ENCODE results near the gene EOLA2. TPM values are rescaled to one million over a fixed set of nuclear protein-coding genes. Genes with fewer than 3 reads are reported as not detected.
A peak's percentile ranks its signal among the peaks of the same experiment; 100 is the strongest.
"Not testable (repeated sequence)": the region's sequence is repeated elsewhere in the genome, so short reads cannot be mapped to it uniquely, and the experiment has no call there.

EOLA2 gene
- total RNA-seq, 2 experiments from 2014 or later, result 48.7 to 54.7 TPM

GRCh38 chrX:149932150-149932549, 6.1 kb downstream of the EOLA2 start:
- H3K9me3 Mint-ChIP-seq; H3K36me3 ChIP-seq (ENCODE audit: insufficient read depth, low read length); H3K4me3 Mint-ChIP-seq; H3K27ac ChIP-seq (ENCODE audit: low read depth in 1 of 2, low read length in 2 of 2); H3K4me1 ChIP-seq (ENCODE audit: insufficient read depth, low read length); H3K9me3 ChIP-seq (ENCODE audit: control insufficient read depth in 1 of 2, insufficient read depth in 1 of 2, low read length in 2 of 2); H3K27me3 ChIP-seq (ENCODE audit: control insufficient read depth in 1 of 2, insufficient read depth in 2 of 2, low read length in 2 of 2); H3K4me1 Mint-ChIP-seq (ENCODE audit: low read depth); H3K27me3 Mint-ChIP-seq; H3K27ac Mint-ChIP-seq; H3K36me3 Mint-ChIP-seq (ENCODE audit: low read depth); CTCF ChIA-PET; POLR2A ChIA-PET; DNase-seq; ATAC-seq (ENCODE audit: poor library complexity); H3K4me3 ChIP-seq (ENCODE audit: low read length); intact Hi-C loops (cut with DNase I, micrococcal nuclease): not testable (repeated sequence)

- ATAC-seq (ENCODE audit: poor library complexity); H3K4me3 Mint-ChIP-seq: not testable (repeated sequence)
These were observed 6.9 kb downstream of the EOLA2 start for GRCh38 chrX:149931355-149931754.

GRCh38 chrX:149929400-149929799, 8.9 kb downstream of the EOLA2 start, which contains the start of gene HSFX4:
Gene HSFX4, plus strand, starts transcription at chrX:149929573. Its CDS starts 72 bp downstream, at chrX:149929645.
- H3K9me3 Mint-ChIP-seq; ATAC-seq (ENCODE audit: poor library complexity); POLR2A ChIA-PET: not testable (repeated sequence)

More at GRCh38 chrX:149931355-149931754, 6.9 kb downstream of the EOLA2 start:
- DNase-seq; H3K4me3 ChIP-seq (ENCODE audit: low read length); H3K9me3 ChIP-seq (ENCODE audit: control insufficient read depth in 1 of 2, insufficient read depth in 1 of 2, low read length in 2 of 2); intact Hi-C loops (cut with DNase I, micrococcal nuclease); H3K4me1 ChIP-seq (ENCODE audit: insufficient read depth, low read length); H3K27me3 Mint-ChIP-seq; H3K9me3 Mint-ChIP-seq; H3K36me3 Mint-ChIP-seq (ENCODE audit: low read depth); H3K27me3 ChIP-seq (ENCODE audit: control insufficient read depth in 1 of 2, insufficient read depth in 2 of 2, low read length in 2 of 2); H3K4me1 Mint-ChIP-seq (ENCODE audit: low read depth); H3K27ac Mint-ChIP-seq; CTCF ChIA-PET; POLR2A ChIA-PET; H3K36me3 ChIP-seq (ENCODE audit: insufficient read depth, low read length); H3K27ac ChIP-seq (ENCODE audit: low read depth in 1 of 2, low read length in 2 of 2): not testable (repeated sequence)

GRCh38 chrX:149928635-149929034, 9.7 kb downstream of the EOLA2 start:
- intact Hi-C loops (cut with DNase I, micrococcal nuclease); H3K4me1 Mint-ChIP-seq (ENCODE audit: low read depth); H3K9me3 Mint-ChIP-seq; H3K4me1 ChIP-seq (ENCODE audit: insufficient read depth, low read length); POLR2A ChIA-PET; ATAC-seq (ENCODE audit: poor library complexity); H3K36me3 ChIP-seq (ENCODE audit: insufficient read depth, low read length); CTCF ChIA-PET; H3K4me3 ChIP-seq (ENCODE audit: low read length); H3K36me3 Mint-ChIP-seq (ENCODE audit: low read depth); H3K27me3 Mint-ChIP-seq; H3K4me3 Mint-ChIP-seq; H3K27ac ChIP-seq (ENCODE audit: low read depth in 1 of 2, low read length in 2 of 2); H3K27ac Mint-ChIP-seq; H3K27me3 ChIP-seq (ENCODE audit: control insufficient read depth in 1 of 2, insufficient read depth in 2 of 2, low read length in 2 of 2); H3K9me3 ChIP-seq (ENCODE audit: control insufficient read depth in 1 of 2, insufficient read depth in 1 of 2, low read length in 2 of 2): not testable (repeated sequence)
- DNase-seq, result peak in 1 of 14 experiments; percentile 31

More at GRCh38 chrX:149929400-149929799, 8.9 kb downstream of the EOLA2 start, which contains the start of gene HSFX4:
- H3K27me3 ChIP-seq (ENCODE audit: control insufficient read depth in 1 of 2, insufficient read depth in 2 of 2, low read length in 2 of 2); H3K36me3 ChIP-seq (ENCODE audit: insufficient read depth, low read length); H3K4me1 Mint-ChIP-seq (ENCODE audit: low read depth); DNase-seq; H3K4me1 ChIP-seq (ENCODE audit: insufficient read depth, low read length); H3K27ac Mint-ChIP-seq; H3K27me3 Mint-ChIP-seq; CTCF ChIA-PET; intact Hi-C loops (cut with DNase I, micrococcal nuclease); H3K9me3 ChIP-seq (ENCODE audit: control insufficient read depth in 1 of 2, insufficient read depth in 1 of 2, low read length in 2 of 2); H3K4me3 Mint-ChIP-seq; H3K36me3 Mint-ChIP-seq (ENCODE audit: low read depth); H3K4me3 ChIP-seq (ENCODE audit: low read length); H3K27ac ChIP-seq (ENCODE audit: low read depth in 1 of 2, low read length in 2 of 2): not testable (repeated sequence)

DNA sequence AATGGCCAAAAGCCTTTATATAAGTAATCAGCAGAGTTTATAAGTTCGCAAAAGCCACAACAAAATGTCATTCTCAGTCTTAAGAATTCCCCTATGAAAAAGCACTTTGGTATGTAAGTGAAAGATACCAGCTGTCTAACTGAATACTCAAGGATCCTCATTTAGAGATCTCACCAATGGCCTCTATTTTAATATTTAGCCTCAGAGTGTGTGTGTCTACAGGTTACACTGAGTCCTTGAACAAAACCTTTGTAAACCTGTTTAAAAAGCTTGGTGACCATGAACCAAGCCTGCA, 10.4 kb downstream of the EOLA2 start:
- H3K9me3 ChIP-seq (ENCODE audit: control insufficient read depth in 1 of 2, insufficient read depth in 1 of 2, low read length in 2 of 2); H3K27ac Mint-ChIP-seq; H3K36me3 ChIP-seq (ENCODE audit: insufficient read depth, low read length); intact Hi-C loops (cut with DNase I, micrococcal nuclease); ATAC-seq (ENCODE audit: poor library complexity); H3K4me1 Mint-ChIP-seq (ENCODE audit: low read depth); POLR2A ChIA-PET; H3K27me3 Mint-ChIP-seq; H3K27me3 ChIP-seq (ENCODE audit: control insufficient read depth in 1 of 2, insufficient read depth in 2 of 2, low read length in 2 of 2); H3K4me3 Mint-ChIP-seq; H3K36me3 Mint-ChIP-seq (ENCODE audit: low read depth); H3K4me1 ChIP-seq (ENCODE audit: insufficient read depth, low read length); DNase-seq; H3K4me3 ChIP-seq (ENCODE audit: low read length); CTCF ChIA-PET; H3K27ac ChIP-seq (ENCODE audit: low read depth in 1 of 2, low read length in 2 of 2); H3K9me3 Mint-ChIP-seq: not testable (repeated sequence)

- H3K9me3 Mint-ChIP-seq; DNase-seq; CTCF ChIA-PET; POLR2A ChIA-PET; H3K27ac Mint-ChIP-seq; H3K27me3 ChIP-seq (ENCODE audit: control insufficient read depth in 1 of 2, insufficient read depth in 2 of 2, low read length in 2 of 2); H3K4me1 Mint-ChIP-seq (ENCODE audit: low read depth); H3K27me3 Mint-ChIP-seq; H3K4me3 ChIP-seq (ENCODE audit: low read length); H3K36me3 ChIP-seq (ENCODE audit: insufficient read depth, low read length); ATAC-seq (ENCODE audit: poor library complexity); H3K4me1 ChIP-seq (ENCODE audit: insufficient read depth, low read length); H3K9me3 ChIP-seq (ENCODE audit: control insufficient read depth in 1 of 2, insufficient read depth in 1 of 2, low read length in 2 of 2); H3K27ac ChIP-seq (ENCODE audit: low read depth in 1 of 2, low read length in 2 of 2); H3K4me3 Mint-ChIP-seq; intact Hi-C loops (cut with DNase I, micrococcal nuclease); H3K36me3 Mint-ChIP-seq (ENCODE audit: low read depth): not testable (repeated sequence)
These were observed 10.9 kb downstream of the EOLA2 start for GRCh38 chrX:149927245-149927963.

- POLR2A ChIA-PET; H3K4me1 Mint-ChIP-seq (ENCODE audit: low read depth); H3K27me3 Mint-ChIP-seq: not testable (repeated sequence)
These were observed 13.9 kb downstream of the EOLA2 start for GRCh38 chrX:149924434-149924833.

More at GRCh38 chrX:149924434-149924833, 13.9 kb downstream of the EOLA2 start:
- intact Hi-C loops (cut with DNase I, micrococcal nuclease); H3K27ac Mint-ChIP-seq; ATAC-seq (ENCODE audit: poor library complexity); H3K27me3 ChIP-seq (ENCODE audit: control insufficient read depth in 1 of 2, insufficient read depth in 2 of 2, low read length in 2 of 2); H3K36me3 ChIP-seq (ENCODE audit: insufficient read depth, low read length); DNase-seq; H3K4me3 Mint-ChIP-seq; H3K27ac ChIP-seq (ENCODE audit: low read depth in 1 of 2, low read length in 2 of 2); H3K9me3 ChIP-seq (ENCODE audit: control insufficient read depth in 1 of 2, insufficient read depth in 1 of 2, low read length in 2 of 2); H3K9me3 Mint-ChIP-seq; H3K36me3 Mint-ChIP-seq (ENCODE audit: low read depth); CTCF ChIA-PET; H3K4me1 ChIP-seq (ENCODE audit: insufficient read depth, low read length); H3K4me3 ChIP-seq (ENCODE audit: low read length): not testable (repeated sequence)
